CD4-positive, alpha-beta T cell (primary cell): ENCODE data around the gene ZSCAN31. TPM values are rescaled to one million over a fixed set of nuclear protein-coding genes. Genes with fewer than 3 reads are reported as not detected.

Experiments used
- ATAC-seq: fragments of 200-7000 bp; cut with Tn5 transposase; one replicate; pipeline ENCODE4 v1.10.0; 2022; ENCODE audit warnings: mild to moderate bottlenecking; ENCODE audit not compliant: poor library complexity
- CTCF ChIA-PET: fragments of 350-600 bp; sonication (Branson Sonifier 250); formaldehyde crosslinking; loops from one replicate; lab custom pipeline; 2021; ENCODE audit warnings: antibody characterized with exemption, inconsistent platforms; lab: Charles Lee
- POLR2A ChIA-PET: fragments of 350-600 bp; sonication (Branson Sonifier 250); formaldehyde crosslinking; loops from one replicate; lab custom pipeline; 2021; ENCODE audit warnings: antibody characterized with exemption, inconsistent platforms; lab: Charles Lee
- DNase-seq, 14 experiments: peaks; one replicate each; pipeline ENCODE4 v3.0.0-alpha.2; 2013 to 2020; ENCODE audit warnings: mixed read lengths in 2 of 14
- H3K27ac ChIP-seq, 2 donors: one replicate each; pipeline versions ENCODE4 v1.5.1 to v1.7.0; 2013; ENCODE audit warnings: low read length in 2 of 2, low read depth in 1 of 2, mild to moderate bottlenecking in 1 of 2
- H3K27me3 ChIP-seq, 2 experiments: 1 replicate in 1 of 2; 2 replicates in 1 of 2; pipeline versions ENCODE4 v1.6.1 to v1.7.0; 2013; ENCODE audit warnings: low read length in 2 of 2, control low read depth in 1 of 2, mild to moderate bottlenecking in 1 of 2, moderate library complexity in 1 of 2; ENCODE audit not compliant: insufficient read depth in 2 of 2, control insufficient read depth in 1 of 2
- H3K36me3 ChIP-seq: one replicate; pipeline ENCODE4 v1.6.1; 2013; ENCODE audit warnings: low read length, control low read depth; ENCODE audit not compliant: insufficient read depth
- H3K4me1 ChIP-seq: one replicate; pipeline ENCODE4 v1.6.1; 2013; ENCODE audit warnings: low read length, control low read depth; ENCODE audit not compliant: insufficient read depth
- H3K4me3 ChIP-seq: one replicate; pipeline ENCODE4 v1.5.1; 2013; ENCODE audit warnings: mild to moderate bottlenecking, low read length, moderate library complexity
- H3K9me3 ChIP-seq, 2 experiments: 1 replicate in 1 of 2; 2 replicates in 1 of 2; pipeline versions ENCODE4 v1.6.1 to v1.7.0; 2013; ENCODE audit warnings: low read length in 2 of 2, mild to moderate bottlenecking in 2 of 2, control low read depth in 1 of 2, moderate library complexity in 1 of 2; ENCODE audit not compliant: control insufficient read depth in 1 of 2, insufficient read depth in 1 of 2
- H3K27ac Mint-ChIP-seq: one replicate; pipeline ENCODE4 v1.8.0; 2020; ENCODE audit warnings: mixed read lengths
- H3K27me3 Mint-ChIP-seq: one replicate; pipeline ENCODE4 v1.8.0; 2021; ENCODE audit warnings: mixed read lengths
- H3K36me3 Mint-ChIP-seq: one replicate; pipeline ENCODE4 v1.8.0; 2021; ENCODE audit warnings: low read depth, mixed read lengths
- H3K4me1 Mint-ChIP-seq: one replicate; pipeline ENCODE4 v1.8.0; 2021; ENCODE audit warnings: low read depth, mixed read lengths
- H3K4me3 Mint-ChIP-seq: one replicate; pipeline ENCODE4 v1.8.0; 2020; ENCODE audit warnings: mild to moderate bottlenecking, mixed read lengths
- H3K9me3 Mint-ChIP-seq: one replicate; pipeline ENCODE4 v1.8.0; 2020; ENCODE audit warnings: mixed read lengths
- intact Hi-C, 2 experiments: fragments of 100-400 bp; cut with DNase I in 1 of 2; cut with micrococcal nuclease in 1 of 2; formaldehyde crosslinking; loops; one replicate each; pipeline versions ENCODE4 v1.15.1 to v1.9.0; 2023 to 2025; cut with DNase I, micrococcal nuclease
- total RNA-seq, 174 experiments: library from RNA in 2 of 174; stranded (reverse) in 2 of 174; gene quantifications; one replicate each; pipeline ENCODE4 v1.2.3 and lab custom pipeline; 2021 to 2026
- TF ChIP-seq, protein P1 (sequence below): fragments of 200-600 bp; IDR thresholded peaks from one replicate; pipeline ENCODE4 v1.8.0; 2022; ENCODE audit warnings: antibody characterized with exemption, mild to moderate bottlenecking

ZSCAN31 gene
- total RNA-seq, 2 experiments from 2014 or later, result 0.88 to 1.1 TPM

DNA sequence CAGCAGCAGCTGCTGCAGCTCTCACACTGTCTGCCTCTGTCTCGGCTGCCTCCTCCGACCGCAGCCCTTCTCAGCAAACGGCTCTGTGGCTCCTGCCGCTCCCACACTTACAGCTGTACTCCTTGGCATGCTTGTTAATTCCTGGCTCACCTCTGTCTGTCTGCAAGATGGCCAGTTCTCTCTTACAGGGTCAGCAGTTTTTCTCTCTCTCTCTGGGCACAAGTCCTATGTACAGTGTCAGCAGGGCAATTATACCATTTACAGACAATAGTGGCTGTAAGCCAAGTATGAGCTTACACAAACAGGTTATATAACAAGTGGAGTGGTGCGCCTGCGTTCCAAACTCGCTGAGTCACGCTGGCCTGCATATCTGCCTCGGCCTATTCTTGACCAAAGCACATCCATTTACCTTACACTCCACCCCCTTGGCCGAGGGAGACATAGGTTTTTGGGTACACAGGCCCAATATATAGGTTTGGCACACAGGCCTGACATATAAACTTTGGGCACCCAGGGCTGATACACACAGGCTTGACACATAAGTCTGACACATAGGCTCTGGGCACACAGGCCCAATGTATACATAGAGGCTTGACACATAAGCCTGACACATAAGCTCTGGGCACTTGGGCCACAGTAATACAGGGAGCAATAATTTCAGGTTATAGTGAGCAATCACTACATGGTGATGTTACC is 18.2 kb upstream of the ZSCAN31 start:
- Mint-ChIP-seq H3K4me1 (peaks cover 59% of the 10 kb centered on the region), H3K27me3 (no peaks in the 10 kb centered on the region), H3K4me3 (no peak overlapping the region)

DNA sequence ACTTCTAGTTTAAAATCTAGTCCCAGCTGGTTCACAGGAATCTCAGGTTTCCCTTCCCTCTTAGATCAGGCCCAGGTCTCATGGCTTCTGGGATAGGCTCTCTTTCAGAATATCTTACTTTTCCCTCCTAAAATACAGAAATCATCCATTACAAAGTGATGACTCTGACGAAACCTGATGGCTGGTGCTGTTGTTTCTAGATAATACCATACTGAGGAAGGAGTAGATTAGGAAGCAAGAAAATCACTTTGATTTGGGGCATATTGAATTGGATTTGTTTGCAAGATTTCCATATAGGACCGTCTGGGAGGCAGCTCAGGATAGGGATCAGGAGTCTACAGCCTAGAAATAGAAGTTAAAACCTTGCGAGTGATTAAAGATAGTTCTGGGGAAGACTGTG is 17.4 kb upstream of the ZSCAN31 start:
- no peak overlapping the region for H3K27ac ChIP-seq
- TF ChIP-seq, protein P1, sequence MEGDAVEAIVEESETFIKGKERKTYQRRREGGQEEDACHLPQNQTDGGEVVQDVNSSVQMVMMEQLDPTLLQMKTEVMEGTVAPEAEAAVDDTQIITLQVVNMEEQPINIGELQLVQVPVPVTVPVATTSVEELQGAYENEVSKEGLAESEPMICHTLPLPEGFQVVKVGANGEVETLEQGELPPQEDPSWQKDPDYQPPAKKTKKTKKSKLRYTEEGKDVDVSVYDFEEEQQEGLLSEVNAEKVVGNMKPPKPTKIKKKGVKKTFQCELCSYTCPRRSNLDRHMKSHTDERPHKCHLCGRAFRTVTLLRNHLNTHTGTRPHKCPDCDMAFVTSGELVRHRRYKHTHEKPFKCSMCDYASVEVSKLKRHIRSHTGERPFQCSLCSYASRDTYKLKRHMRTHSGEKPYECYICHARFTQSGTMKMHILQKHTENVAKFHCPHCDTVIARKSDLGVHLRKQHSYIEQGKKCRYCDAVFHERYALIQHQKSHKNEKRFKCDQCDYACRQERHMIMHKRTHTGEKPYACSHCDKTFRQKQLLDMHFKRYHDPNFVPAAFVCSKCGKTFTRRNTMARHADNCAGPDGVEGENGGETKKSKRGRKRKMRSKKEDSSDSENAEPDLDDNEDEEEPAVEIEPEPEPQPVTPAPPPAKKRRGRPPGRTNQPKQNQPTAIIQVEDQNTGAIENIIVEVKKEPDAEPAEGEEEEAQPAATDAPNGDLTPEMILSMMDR, result no peak
- no peaks in the 10 kb centered on the region for H3K36me3 ChIP-seq
- Mint-ChIP-seq H3K4me1 (peaks cover 59% of the 10 kb centered on the region), H3K4me3 (peak overlapping the region; percentile 47), H3K27ac (no peak overlapping the region), H3K27me3 (no peaks in the 10 kb centered on the region), H3K36me3 (peaks cover 9% of the 10 kb centered on the region), H3K9me3 (no peaks in the 10 kb centered on the region)
- ChIA-PET CTCF (no interaction called here), POLR2A (no interaction called here)
- no peaks in the 10 kb centered on the region for H3K27me3 ChIP-seq
- DNase-seq, result no peak
- intact Hi-C loops, result loop anchor here in 1 of 2 experiments (2.0 to 5.0 kb wide), 4 partner anchors 47 to 271 kb away; partner anchors contain the start of genes ZKSCAN4, ZNF165 and ZSCAN23
- no peaks in the 10 kb centered on the region for H3K9me3 ChIP-seq
- peaks cover 31% of the 10 kb centered on the region for H3K4me1 ChIP-seq
- ATAC-seq, result no peak
- H3K4me3 ChIP-seq, result no peak overlapping the region

More for the DNA sequence above, 18.2 kb upstream of the ZSCAN31 start:
- POLR2A ChIA-PET, result interaction anchor here (0.6 kb wide), 1 partner anchor 274 kb away, joined by 4 read pairs; the partner anchor contains the start of gene ZNF165
- H3K27ac Mint-ChIP-seq, result no peak overlapping the region
- peaks cover 9% of the 10 kb centered on the region for H3K36me3 Mint-ChIP-seq
- Histone ChIP-seq H3K36me3 (no peaks in the 10 kb centered on the region), H3K4me3 (no peak overlapping the region), H3K9me3 (no peaks in the 10 kb centered on the region), H3K27ac (no peak overlapping the region), H3K4me1 (peaks cover 31% of the 10 kb centered on the region), H3K27me3 (no peaks in the 10 kb centered on the region)
- intact Hi-C loops, result loop anchor here in 1 of 2 experiments (2.0 to 5.0 kb wide), 4 partner anchors 47 to 272 kb away; partner anchors contain the start of genes ZKSCAN4, ZNF165 and ZSCAN23
- CTCF ChIA-PET, result no interaction called here
- TF ChIP-seq, protein P1, result no peak
- DNase-seq (no peak), ATAC-seq (no peak)
- H3K9me3 Mint-ChIP-seq, result no peaks in the 10 kb centered on the region

DNA sequence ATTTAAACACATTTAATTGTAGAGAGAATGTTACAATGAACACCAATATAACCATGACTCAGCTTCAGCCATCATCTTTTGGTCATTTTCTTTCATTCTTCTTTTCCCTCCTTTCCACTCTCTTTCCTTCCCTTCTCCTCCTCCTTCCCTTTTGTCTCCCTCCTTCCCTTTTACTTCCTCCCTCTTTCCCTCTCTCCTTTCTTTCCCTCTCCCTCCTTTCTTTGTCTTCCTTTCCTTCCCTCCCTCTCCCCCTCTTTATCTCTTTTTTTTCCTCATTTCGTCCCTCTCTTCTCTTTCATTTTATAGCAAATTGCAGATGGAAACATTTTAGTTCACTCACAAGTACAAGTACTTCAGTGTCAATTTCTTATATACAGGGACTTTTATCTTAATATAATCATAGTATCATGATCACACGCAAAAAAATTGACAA is 15.6 kb upstream of the ZSCAN31 start:
- Histone ChIP-seq H3K4me1 (peaks cover 26% of the 10 kb centered on the region), H3K9me3 (no peaks in the 10 kb centered on the region), H3K36me3 (no peaks in the 10 kb centered on the region), H3K4me3 (no peak overlapping the region), H3K27me3 (peaks cover 0 to 6% of the 10 kb centered on the region in 2 experiments), H3K27ac (no peak overlapping the region)
- no peak for ATAC-seq
- Mint-ChIP-seq H3K4me1 (peaks cover 56% of the 10 kb centered on the region), H3K27me3 (peaks cover 14% of the 10 kb centered on the region), H3K4me3 (peak overlapping the region; percentile 99), H3K36me3 (peaks cover 9% of the 10 kb centered on the region), H3K9me3 (no peaks in the 10 kb centered on the region), H3K27ac (no peak overlapping the region)
- CTCF ChIA-PET, result no interaction called here
- TF ChIP-seq, protein P1, result no peak
- intact Hi-C loops, result loop anchor here in 1 of 2 experiments (5.0 kb wide), 3 partner anchors 91 to 269 kb away; partner anchors contain the start of genes ZKSCAN4, ZNF165 and ZSCAN23
- POLR2A ChIA-PET, result interaction anchor here (1.1 to 2.2 kb wide), 2 partner anchors 16 to 210 kb away, joined by 5 to 15 read pairs; partner anchors contain the start of genes ZKSCAN8 and ZSCAN31
- no peak for DNase-seq
